ENCODE results near the gene DGKB.

The DGKB gene

GRCh38 chr7:14902589-14903067 is at the start of gene DGKB:
Gene DGKB, minus strand, starts transcription at chr7:14902751.
- no peak for DNase-seq

- DNase-seq, result no peak
Measured at GRCh38 chr7:14950013-14950412, 47.5 kb upstream of the DGKB start.

GRCh38 chr7:14938181-14938580 is 35.6 kb upstream of the DGKB start:
- no peak for DNase-seq

- DNase-seq, result peak; percentile 21
Measured at GRCh38 chr7:14937581-14937980, 35.0 kb upstream of the DGKB start.

- DNase-seq, result no peak
Measured at GRCh38 chr7:14936554-14936953, 34.0 kb upstream of the DGKB start.

GRCh38 chr7:14934839-14935238 is 32.3 kb upstream of the DGKB start:
- no peak for DNase-seq

GRCh38 chr7:14931511-14932215 is 29.1 kb upstream of the DGKB start:
- no peak for DNase-seq

GRCh38 chr7:14924398-14924797 is 21.8 kb upstream of the DGKB start:
- no peak for DNase-seq

- no peak for DNase-seq
Measured at GRCh38 chr7:14911077-14911476, 8.5 kb upstream of the DGKB start.

GRCh38 chr7:14908697-14909096 is 6.1 kb upstream of the DGKB start:
- DNase-seq, result no peak

- no peak for DNase-seq
Measured at GRCh38 chr7:14905764-14906163, 3.2 kb upstream of the DGKB start.

- no peak for DNase-seq
Measured at GRCh38 chr7:14900051-14900450, 2.5 kb downstream of the DGKB start.

GRCh38 chr7:14899030-14899429 is 3.5 kb downstream of the DGKB start:
- no peak for DNase-seq

GRCh38 chr7:14896461-14896860 is 6.1 kb downstream of the DGKB start:
- DNase-seq, result no peak

- no peak for DNase-seq
Measured at GRCh38 chr7:14894826-14895225, 7.7 kb downstream of the DGKB start.

- no peak for DNase-seq
Measured at GRCh38 chr7:14892961-14893360, 9.6 kb downstream of the DGKB start.

GRCh38 chr7:14891289-14891688 is 11.3 kb downstream of the DGKB start:
- DNase-seq, result no peak

- no peak for DNase-seq
Measured at GRCh38 chr7:14888962-14889361, 13.6 kb downstream of the DGKB start.

- no peak for DNase-seq
Measured at GRCh38 chr7:14886533-14886932, 16.0 kb downstream of the DGKB start.

GRCh38 chr7:14875941-14876587 is 26.5 kb downstream of the DGKB start:
- DNase-seq, result no peak

- no peak for DNase-seq
Measured at GRCh38 chr7:14871880-14872279, 30.7 kb downstream of the DGKB start.

GRCh38 chr7:14870394-14870793 is 32.2 kb downstream of the DGKB start:
- DNase-seq, result no peak

- DNase-seq, result no peak
Measured at GRCh38 chr7:14868937-14869336, 33.6 kb downstream of the DGKB start.

- DNase-seq, result no peak
Measured at GRCh38 chr7:14861456-14861855, 41.1 kb downstream of the DGKB start.

- DNase-seq, result no peak
Measured at GRCh38 chr7:14859267-14859666, 43.3 kb downstream of the DGKB start.
